Hippocampal formation (tissue), 2 donors: ENCODE results near the gene RETN.

Experiments used
- DNase-seq, 2 donors: peaks; one replicate each; lab custom pipeline; 2025; lab: John Stamatoyannopoulos, UW

RETN gene

GRCh38 chr19:7682175-7682855, 13.5 kb downstream of the RETN start:
- no peak for DNase-seq

GRCh38 chr19:7685546-7686445, 16.9 kb downstream of the RETN start:
- no peak for DNase-seq

GRCh38 chr19:7687177-7687576, 18.3 kb downstream of the RETN start:
- DNase-seq, result no peak

GRCh38 chr19:7689165-7689564, 20.3 kb downstream of the RETN start:
- no peak for DNase-seq

GRCh38 chr19:7690779-7691258, 22.0 kb downstream of the RETN start:
- no peak for DNase-seq

GRCh38 chr19:7691497-7691896, 22.6 kb downstream of the RETN start:
- no peak for DNase-seq

GRCh38 chr19:7692417-7693088, 23.7 kb downstream of the RETN start:
- no peak for DNase-seq

- no peak for DNase-seq
Measured at GRCh38 chr19:7694499-7694898, 25.6 kb downstream of the RETN start.

- no peak for DNase-seq
Measured at GRCh38 chr19:7697721-7698287, 29.0 kb downstream of the RETN start.

GRCh38 chr19:7698583-7698982, 29.7 kb downstream of the RETN start:
- no peak for DNase-seq

GRCh38 chr19:7699003-7699402, 30.2 kb downstream of the RETN start:
- no peak for DNase-seq

- DNase-seq, result no peak
Measured at GRCh38 chr19:7699417-7700401, 30.9 kb downstream of the RETN start.

GRCh38 chr19:7701049-7701653, 32.3 kb downstream of the RETN start:
- no peak for DNase-seq

GRCh38 chr19:7701654-7702457, 33.0 kb downstream of the RETN start, which contains the start of gene FCER2:
FCER2 (minus strand) TSS chr19:7702131; CDS start chr19:7699760, 2,371 bp downstream.
- no peak for DNase-seq

GRCh38 chr19:7703332-7703731, 34.5 kb downstream of the RETN start:
- no peak for DNase-seq

- DNase-seq, result no peak
Measured at GRCh38 chr19:7704280-7705060, 35.6 kb downstream of the RETN start.

- DNase-seq, result peak in 1 of 2 donors; percentile 4
Measured at GRCh38 chr19:7705387-7706187, 36.7 kb downstream of the RETN start.
